Keratinocyte (primary cell): ENCODE measurements around the gene ASB4.

Experiments
- EZH2 ChIP-seq: IDR thresholded peaks from one replicate; pipeline ENCODE4 v1.6.1; 2012; ENCODE audit warnings: inconsistent platforms, mild to moderate bottlenecking, low read length, moderate library complexity
- TF ChIP-seq, protein P1 (sequence below), 3 experiments: IDR thresholded peaks in 1 of 3; conservative IDR thresholded peaks in 1 of 3; optimal IDR thresholded peaks in 1 of 3; 2 replicates in 2 of 3; 3 replicates in 1 of 3; pipeline versions ENCODE3 to v1.5.1; 2011; ENCODE audit warnings: low read length in 3 of 3, mild to moderate bottlenecking in 3 of 3, moderate library complexity in 2 of 3, control low read depth in 1 of 3, inconsistent platforms in 1 of 3; ENCODE audit not compliant: insufficient read depth in 2 of 3; ENCODE audit errors: extremely low read depth in 1 of 3

DNA sequence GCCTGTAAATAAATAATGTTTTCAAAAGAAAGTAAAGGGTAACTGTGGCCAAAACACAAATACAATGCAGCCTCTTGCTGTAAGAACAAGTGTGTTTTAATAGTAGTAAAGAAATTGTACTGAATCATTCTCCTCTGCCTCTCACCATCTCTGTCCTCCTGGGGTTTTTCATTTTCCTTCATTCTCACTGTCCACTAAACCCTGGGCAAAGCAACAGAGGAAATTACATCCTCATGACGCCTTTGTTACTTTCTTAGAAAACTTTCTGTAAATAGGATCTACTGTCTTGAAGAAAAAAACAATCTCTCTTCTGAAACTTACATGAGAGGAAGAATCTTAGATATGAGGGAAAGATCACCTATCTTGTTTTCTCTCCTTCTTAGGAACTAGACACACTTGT lies 54.6 kb downstream of the ASB4 start:
- TF ChIP-seq, protein P1, sequence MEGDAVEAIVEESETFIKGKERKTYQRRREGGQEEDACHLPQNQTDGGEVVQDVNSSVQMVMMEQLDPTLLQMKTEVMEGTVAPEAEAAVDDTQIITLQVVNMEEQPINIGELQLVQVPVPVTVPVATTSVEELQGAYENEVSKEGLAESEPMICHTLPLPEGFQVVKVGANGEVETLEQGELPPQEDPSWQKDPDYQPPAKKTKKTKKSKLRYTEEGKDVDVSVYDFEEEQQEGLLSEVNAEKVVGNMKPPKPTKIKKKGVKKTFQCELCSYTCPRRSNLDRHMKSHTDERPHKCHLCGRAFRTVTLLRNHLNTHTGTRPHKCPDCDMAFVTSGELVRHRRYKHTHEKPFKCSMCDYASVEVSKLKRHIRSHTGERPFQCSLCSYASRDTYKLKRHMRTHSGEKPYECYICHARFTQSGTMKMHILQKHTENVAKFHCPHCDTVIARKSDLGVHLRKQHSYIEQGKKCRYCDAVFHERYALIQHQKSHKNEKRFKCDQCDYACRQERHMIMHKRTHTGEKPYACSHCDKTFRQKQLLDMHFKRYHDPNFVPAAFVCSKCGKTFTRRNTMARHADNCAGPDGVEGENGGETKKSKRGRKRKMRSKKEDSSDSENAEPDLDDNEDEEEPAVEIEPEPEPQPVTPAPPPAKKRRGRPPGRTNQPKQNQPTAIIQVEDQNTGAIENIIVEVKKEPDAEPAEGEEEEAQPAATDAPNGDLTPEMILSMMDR (optimal IDR thresholded peaks at IDR 0.05 in 1 of 3, IDR thresholded peaks at IDR 0.05 in 1 of 3, conservative IDR thresholded peaks at IDR 0.05 in 1 of 3; ENCODE audit: extremely low read depth in 1 of 3, insufficient read depth in 2 of 3, low read length in 3 of 3): no peak
- no peak for TF ChIP-seq EZH2
